Right ventricle myocardium inferior (tissue), 1 donor: ENCODE results near the gene COG2. TPM values are rescaled to one million over a fixed set of nuclear protein-coding genes. Genes with fewer than 3 reads are reported as not detected.
"Not testable (repeated sequence)": the region's sequence is repeated elsewhere in the genome, so short reads cannot be mapped to it uniquely, and the experiment has no call there.

Experiments used
- ATAC-seq: fragments of 200-7000 bp; cut with Tn5 transposase; one replicate; pipeline ENCODE4 v1.9.1; 2020; ENCODE audit warnings: mild to moderate bottlenecking, moderate library complexity
- DNase-seq: peaks from one replicate; pipeline ENCODE4 v3.0.0; 2021; ENCODE audit errors: missing footprints
- intact Hi-C: fragments of 100-400 bp; cut with DNase I; formaldehyde crosslinking; loops from one replicate; pipeline ENCODE4 v1.11.0; 2022
- total RNA-seq: library from RNA; stranded (reverse); fragmentation: NEBNext Ultra II Directional; extraction: Animal tissue kit (Norgen Biotek cat#: 25700); gene quantifications from one replicate; pipeline ENCODE4 v1.2.1, GENCODE V29; 2021
- donor health status: DM: no; HTN: yes; CAD: no; lungs with severe emphysema.

Gene COG2
- total RNA-seq, 1 donor from 2014 or later: 28.1 TPM

DNA sequence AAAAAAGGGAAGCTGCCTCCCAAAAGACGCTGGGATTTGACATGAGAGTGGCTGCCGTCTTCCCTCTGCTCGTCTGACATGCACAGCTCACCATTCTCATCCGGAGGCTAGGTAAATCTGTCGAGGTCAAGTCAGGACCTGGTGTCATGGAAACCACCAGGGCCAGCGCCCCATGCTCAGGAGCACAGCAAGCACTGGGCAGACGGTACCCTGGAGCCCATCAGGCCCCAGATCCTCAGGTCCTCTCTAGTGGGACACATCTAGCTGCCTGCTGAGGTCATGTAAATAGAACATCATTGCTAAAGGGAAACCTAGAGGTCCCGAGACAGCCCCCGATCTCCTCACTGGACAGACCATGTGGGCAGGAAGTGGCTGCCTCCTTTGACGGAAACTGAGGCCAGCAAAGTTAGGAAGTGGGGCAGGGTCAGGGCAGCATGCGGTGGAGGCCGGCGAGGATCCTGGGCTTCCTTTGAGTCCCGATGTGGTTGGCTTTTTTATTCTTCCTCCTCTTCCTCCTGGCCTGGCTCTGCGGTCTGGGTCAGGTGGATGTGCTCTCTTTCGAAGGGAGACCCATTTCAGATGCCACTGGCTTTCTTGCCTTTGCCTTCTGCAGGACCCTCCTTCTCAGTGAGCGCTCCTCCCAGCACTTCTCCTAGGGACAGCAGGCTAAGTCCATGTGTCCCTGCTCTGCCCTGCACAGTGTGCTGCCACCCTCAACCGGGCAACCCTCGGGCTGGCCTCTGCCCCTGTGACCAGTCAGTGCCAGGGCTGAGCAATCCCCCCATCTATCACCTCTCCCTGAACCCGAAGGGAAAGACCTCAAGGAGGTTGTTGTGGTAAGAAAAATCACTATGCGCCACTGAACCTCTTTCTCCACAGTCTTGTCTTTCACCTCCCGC is 65.7 kb downstream of the COG2 start:
- intact Hi-C loops: no loop called here
- ATAC-seq (no peak), DNase-seq (no peak)

GRCh38 chr1:230708631-230709580 is 66.6 kb downstream of the COG2 start:
- peak; percentile 46 for ATAC-seq
- no peak for DNase-seq
- intact Hi-C loops: no loop called here

- ATAC-seq: no peak
- DNase-seq: no peak
- intact Hi-C loops: loop anchor here (5.0 kb wide), 1 partner anchor 62 kb away; no protein-coding TSS in a partner anchor
These were observed 67.6 kb downstream of the COG2 start for GRCh38 chr1:230709619-230710542.

- ATAC-seq: no peak
- DNase-seq: no peak
- intact Hi-C loops: loop anchor here (5.0 kb wide), 1 partner anchor 62 kb away; no protein-coding TSS in a partner anchor
These were observed 68.2 kb downstream of the COG2 start for GRCh38 chr1:230710543-230710904.

GRCh38 chr1:230711245-230711644 is 69.0 kb downstream of the COG2 start:
- no peak for ATAC-seq
- intact Hi-C loops: loop anchor here (5.0 kb wide), 1 partner anchor 61 kb away; no protein-coding TSS in a partner anchor

GRCh38 chr1:230712470-230712942 is 70.2 kb downstream of the COG2 start:
- intact Hi-C loops: loop anchor here (5.0 kb wide), 1 partner anchor 60 kb away; no protein-coding TSS in a partner anchor
- ATAC-seq (no peak), DNase-seq (no peak)

More at GRCh38 chr1:230711245-230711644, 69.0 kb downstream of the COG2 start:
- no peak for DNase-seq

DNA sequence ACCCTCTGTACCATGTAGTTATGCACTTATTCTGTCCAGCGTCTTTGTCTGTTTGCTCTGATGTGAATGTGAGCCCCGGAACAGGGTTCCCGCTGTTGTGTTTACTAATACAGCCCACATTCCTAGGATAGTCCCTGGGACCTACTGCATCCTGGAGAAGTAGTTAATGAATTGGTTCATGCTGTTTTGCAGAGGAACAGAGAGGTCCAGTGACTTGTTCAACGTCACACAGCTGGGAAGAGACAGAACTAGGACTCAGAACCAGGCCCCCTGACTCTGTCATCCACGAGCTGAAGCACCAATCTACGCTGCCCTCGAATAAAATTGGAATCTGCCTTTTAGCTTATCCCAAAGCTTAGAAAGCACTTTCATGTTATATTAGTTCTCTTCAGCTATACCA is 70.9 kb downstream of the COG2 start:
- no peak for ATAC-seq
- DNase-seq: no peak
- intact Hi-C loops: loop anchor here (5.0 kb wide), 1 partner anchor 59 kb away; no protein-coding TSS in a partner anchor

GRCh38 chr1:230713547-230713914 is 71.2 kb downstream of the COG2 start:
- peak; percentile 11 for ATAC-seq
- intact Hi-C loops: loop anchor here (5.0 kb wide), 1 partner anchor 59 kb away; no protein-coding TSS in a partner anchor
- DNase-seq: no peak

- intact Hi-C loops: loop anchor here (5.0 kb wide), 1 partner anchor 58 kb away; no protein-coding TSS in a partner anchor
- ATAC-seq (peak; percentile 96), DNase-seq (peak; percentile 84)
These were observed 71.9 kb downstream of the COG2 start, which contains the start of gene AGT for GRCh38 chr1:230713915-230714764. AGT (minus strand) TSS chr1:230714122; CDS start chr1:230710823, 3,299 bp downstream.

- DNase-seq: no peak
- intact Hi-C loops: no loop called here
- ATAC-seq: no peak
These were observed 73.2 kb downstream of the COG2 start for GRCh38 chr1:230715510-230715909.

- DNase-seq, ATAC-seq, intact Hi-C loops: not testable (repeated sequence)
These were observed 74.2 kb downstream of the COG2 start for GRCh38 chr1:230716453-230716852.

GRCh38 chr1:230717251-230717650 is 75.0 kb downstream of the COG2 start:
- ATAC-seq: no peak
- DNase-seq: no peak
- intact Hi-C loops: no loop called here

- DNase-seq, ATAC-seq, intact Hi-C loops: not testable (repeated sequence)
These were observed 79.7 kb downstream of the COG2 start for GRCh38 chr1:230721849-230722522.

- DNase-seq: no peak
- peak; percentile 63 for ATAC-seq
- intact Hi-C loops: no loop called here
These were observed 83.2 kb downstream of the COG2 start for GRCh38 chr1:230725256-230726012.

DNA sequence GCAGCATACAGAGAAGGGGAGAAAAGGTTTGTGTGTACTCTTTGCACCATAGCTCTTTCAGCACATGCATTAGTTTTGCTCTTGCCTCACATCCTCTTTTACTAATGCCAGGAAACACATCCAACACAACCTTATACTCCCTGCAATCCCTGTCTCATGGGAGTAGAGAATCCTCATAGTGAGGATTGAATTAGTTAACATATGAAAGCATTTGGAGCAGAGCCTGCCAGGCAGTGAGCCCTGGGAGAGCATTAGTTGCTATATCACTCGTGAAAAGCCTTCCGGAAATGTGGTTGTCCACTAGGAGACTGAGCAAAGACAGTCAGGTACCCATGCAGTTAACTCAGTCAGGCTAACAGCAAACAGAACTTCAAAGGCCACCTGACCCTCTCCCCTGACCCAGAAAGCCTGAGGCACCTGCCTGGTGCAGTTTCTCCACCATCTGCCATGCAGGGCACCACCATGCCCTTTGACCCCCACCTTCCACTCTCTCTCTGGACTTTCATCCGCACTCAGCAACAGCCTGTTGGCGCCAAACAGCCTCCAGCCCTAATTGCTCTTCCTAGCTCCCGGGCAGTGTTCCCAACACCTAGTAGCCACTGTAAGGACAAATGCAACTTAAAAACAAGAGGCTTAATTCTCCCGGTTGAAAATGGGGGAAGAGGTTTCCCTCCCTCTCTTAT is 86.6 kb downstream of the COG2 start:
- peak; percentile 59 for ATAC-seq
- no peak for DNase-seq
- intact Hi-C loops: no loop called here
